ENCODE measurements around the gene ZNF772. TPM values are rescaled to one million over a fixed set of nuclear protein-coding genes. Genes with fewer than 3 reads are reported as not detected.

ZNF772 gene
- polyA plus RNA-seq, 3 donors, result 0.32 to 1.2 (median 0.99) TPM

GRCh38 chr19:57421037-57421436, 56.3 kb downstream of the ZNF772 start:
- H3K36me3 ChIP-seq (replicated peaks in 1 of 2; ENCODE audit: control insufficient read depth in 1 of 2, insufficient read depth in 2 of 2, low read length in 2 of 2), result peaks cover 33 to 58% of the 10 kb centered on the region in 2 donors
- no peak overlapping the region for H3K27ac ChIP-seq (ENCODE audit: low read depth in 1 of 2, low read length in 2 of 2)
- intact Hi-C loops (cut with micrococcal nuclease), result no loop called here
- no peaks in the 10 kb centered on the region for H3K4me1 ChIP-seq (ENCODE audit: control insufficient read depth in 1 of 2, insufficient read depth in 2 of 2, low read length in 2 of 2)
- no peaks in the 10 kb centered on the region for H3K4me1 Mint-ChIP-seq
- H3K4me2 ChIP-seq (replicated peaks; ENCODE audit: extremely low read depth, low read length, poor library complexity, severe bottlenecking), result no peak overlapping the region
- peaks cover 48 to 86% (median 77%) of the 10 kb centered on the region in 7 donors for H3K9me3 Mint-ChIP-seq
- H3K27ac Mint-ChIP-seq, result no peak overlapping the region
- H3K27me3 Mint-ChIP-seq (ENCODE audit: low read depth in 3 of 3), result peaks cover 0 to 6% (median 0%) of the 10 kb centered on the region in 3 donors
- DNase-seq, result no peak
- no peak overlapping the region for H2AFZ ChIP-seq (ENCODE audit: insufficient read depth, low read depth, low read length, poor library complexity, severe bottlenecking)
- no peak overlapping the region for H3K4me3 Mint-ChIP-seq
- no peak for TF ChIP-seq CTCF (IDR thresholded peaks at IDR 0.05)
- no peaks in the 10 kb centered on the region for H3K27me3 ChIP-seq (ENCODE audit: control insufficient read depth in 2 of 2, insufficient read depth in 2 of 2, low read length in 2 of 2)
- H3K79me2 ChIP-seq (ENCODE audit: insufficient read depth, low read length), result peaks cover 3% of the 10 kb centered on the region
- H3K9me3 ChIP-seq (replicated peaks in 1 of 2; ENCODE audit: control insufficient read depth in 1 of 2, insufficient read depth in 1 of 2, low read length in 2 of 2), result peaks cover 78 to 80% of the 10 kb centered on the region in 2 donors
- no peaks in the 10 kb centered on the region for H4K20me1 ChIP-seq (ENCODE audit: insufficient read depth, low read length)
- H3K4me3 ChIP-seq (replicated peaks in 1 of 3; ENCODE audit: low read depth in 2 of 3, low read length in 3 of 3), result peak overlapping the region in 1 of 3 experiments; percentile 7
- no peak overlapping the region for H3K9ac ChIP-seq (ENCODE audit: insufficient read depth, low read length, poor library complexity, severe bottlenecking)
- peaks cover 44 to 54% of the 10 kb centered on the region in 2 donors for H3K36me3 Mint-ChIP-seq
- no CpG with 5 or more reads among the region's 3 CpGs for WGBS (ENCODE audit: insufficient coverage)

DNA sequence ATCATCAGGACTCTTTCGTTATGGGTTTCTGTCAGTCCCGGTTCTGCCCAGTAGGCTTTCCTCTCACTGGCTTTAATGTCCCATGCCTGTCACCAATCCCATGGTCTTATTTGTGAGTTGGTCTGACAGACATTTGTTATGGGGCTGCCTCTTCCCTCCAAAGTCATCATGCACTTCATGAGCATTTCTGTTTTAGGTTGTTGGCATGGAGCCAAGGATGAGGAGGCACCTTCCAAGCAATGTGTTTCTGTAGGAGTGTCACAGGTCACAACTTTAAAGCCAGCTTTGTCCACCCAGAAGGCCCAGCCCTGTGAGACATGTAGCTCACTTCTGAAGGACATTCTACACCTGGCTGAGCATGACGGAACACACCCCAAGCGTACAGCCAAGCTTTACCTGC, 57.9 kb downstream of the ZNF772 start:
- H3K9me3 Mint-ChIP-seq, result peaks cover 59 to 85% (median 79%) of the 10 kb centered on the region in 7 donors
- Histone ChIP-seq H3K4me3 (replicated peaks in 1 of 3; ENCODE audit: low read depth in 2 of 3, low read length in 3 of 3) (peak overlapping the region in 1 of 3 experiments; percentile 9), H3K27ac (ENCODE audit: low read depth in 1 of 2, low read length in 2 of 2) (no peak overlapping the region), H2AFZ (ENCODE audit: insufficient read depth, low read depth, low read length, poor library complexity, severe bottlenecking) (no peak overlapping the region), H3K9me3 (replicated peaks in 1 of 2; ENCODE audit: control insufficient read depth in 1 of 2, insufficient read depth in 1 of 2, low read length in 2 of 2) (peaks cover 76 to 87% of the 10 kb centered on the region in 2 donors), H3K4me1 (ENCODE audit: control insufficient read depth in 1 of 2, insufficient read depth in 2 of 2, low read length in 2 of 2) (no peaks in the 10 kb centered on the region), H3K9ac (ENCODE audit: insufficient read depth, low read length, poor library complexity, severe bottlenecking) (no peak overlapping the region), H3K4me2 (replicated peaks; ENCODE audit: extremely low read depth, low read length, poor library complexity, severe bottlenecking) (no peak overlapping the region), H3K36me3 (replicated peaks in 1 of 2; ENCODE audit: control insufficient read depth in 1 of 2, insufficient read depth in 2 of 2, low read length in 2 of 2) (peaks cover 43 to 74% of the 10 kb centered on the region in 2 donors), H4K20me1 (ENCODE audit: insufficient read depth, low read length) (no peaks in the 10 kb centered on the region), H3K27me3 (ENCODE audit: control insufficient read depth in 2 of 2, insufficient read depth in 2 of 2, low read length in 2 of 2) (no peaks in the 10 kb centered on the region), H3K79me2 (ENCODE audit: insufficient read depth, low read length) (peaks cover 6% of the 10 kb centered on the region)
- H3K27ac Mint-ChIP-seq, result no peak overlapping the region
- no peaks in the 10 kb centered on the region for H3K4me1 Mint-ChIP-seq
- TF ChIP-seq CTCF (IDR thresholded peaks at IDR 0.05), result no peak
- peaks cover 58 to 70% of the 10 kb centered on the region in 2 donors for H3K36me3 Mint-ChIP-seq
- H3K4me3 Mint-ChIP-seq, result no peak overlapping the region
- H3K27me3 Mint-ChIP-seq (ENCODE audit: low read depth in 3 of 3), result peaks cover 0 to 6% (median 0%) of the 10 kb centered on the region in 3 donors
- DNase-seq, result no peak
- intact Hi-C loops (cut with micrococcal nuclease), result no loop called here
- WGBS (ENCODE audit: insufficient coverage), result 100% methylated on average over 2 of the region's 4 CpGs

Small RNAs within 50 kb of the gene (small RNA-seq; reads per million reads assigned to genes)
- gene VN1R107P (ENCODE audit: insufficient read length, low read depth), result not detected

Other genes starting within 250 kb of the ZNF772 start
- gene AURKC, start 246.5 kb downstream of the ZNF772 start, polyA plus RNA-seq, result under 1 TPM in 2 of 3 donors, not detected in 1; 0.19 to 0.44 TPM
- 1 to 10 TPM; 1.3 to 3.4 (median 3.3) TPM for gene ZNF805, start 236.9 kb downstream of the ZNF772 start, polyA plus RNA-seq
- gene ZNF460, start 197.1 kb downstream of the ZNF772 start, polyA plus RNA-seq, result 1 to 10 TPM; 2.8 to 4.5 (median 3.5) TPM
- 1 to 10 TPM in 1 of 3 donors, under 1 TPM in 2; 0.85 to 1.1 (median 0.99) TPM for gene ZNF543, start 157.1 kb downstream of the ZNF772 start, polyA plus RNA-seq
- gene ZNF304, start 126.3 kb downstream of the ZNF772 start, polyA plus RNA-seq, result 1 to 10 TPM in 2 of 3 donors, under 1 TPM in 1; 0.96 to 2.9 (median 1.0) TPM
- 10 to 100 TPM in 2 of 3 donors, 1 to 10 TPM in 1; 7.4 to 13.9 (median 11.5) TPM for gene TRAPPC2B, start 114.0 kb downstream of the ZNF772 start, polyA plus RNA-seq
- under 1 TPM in 2 of 3 donors, not detected in 1; 0.30 to 0.32 TPM for gene ZNF547, start 114.0 kb downstream of the ZNF772 start, polyA plus RNA-seq
- 10 to 100 TPM in 1 of 3 donors, 1 to 10 TPM in 2; 4.6 to 20.7 (median 6.0) TPM for gene ZNF548, start 87.7 kb downstream of the ZNF772 start, polyA plus RNA-seq
- 1 to 10 TPM; 1.4 to 3.3 (median 2.3) TPM for gene ZNF17, start 66.4 kb downstream of the ZNF772 start, polyA plus RNA-seq
- 1 to 10 TPM; 3.4 to 9.0 (median 3.7) TPM for gene ZNF749, start 42.2 kb downstream of the ZNF772 start, polyA plus RNA-seq
- gene VN1R1, start 20.4 kb downstream of the ZNF772 start, polyA plus RNA-seq, result under 1 TPM in 2 of 3 donors, not detected in 1; 0.07 to 0.08 TPM
- gene ZNF419, start 10.2 kb upstream of the ZNF772 start, polyA plus RNA-seq, result 1 to 10 TPM; 1.3 to 1.6 (median 1.4) TPM
- 1 to 10 TPM in 1 of 3 donors, under 1 TPM in 2; 0.87 to 1.6 (median 0.92) TPM for gene ZNF773, start 22.4 kb upstream of the ZNF772 start, polyA plus RNA-seq
- gene ZNF549, start 49.8 kb upstream of the ZNF772 start, polyA plus RNA-seq, result 1 to 10 TPM in 1 of 3 donors, under 1 TPM in 2; 0.54 to 1.5 (median 0.74) TPM
- 1 to 10 TPM in 1 of 3 donors, under 1 TPM in 2; 0.25 to 2.7 (median 0.65) TPM for gene ZNF550, start 82.3 kb upstream of the ZNF772 start, polyA plus RNA-seq
- 1 to 10 TPM in 2 of 3 donors, under 1 TPM in 1; 0.48 to 2.1 (median 1.4) TPM for gene ZNF416, start 101.3 kb upstream of the ZNF772 start, polyA plus RNA-seq
- 1 to 10 TPM in 2 of 3 donors, under 1 TPM in 1; 0.51 to 1.1 (median 1.0) TPM for gene ZIK1, start 106.6 kb upstream of the ZNF772 start, polyA plus RNA-seq
- gene ZNF530, start 122.3 kb upstream of the ZNF772 start, polyA plus RNA-seq, result 1 to 10 TPM in 1 of 3 donors, under 1 TPM in 2; 0.72 to 1.3 (median 0.84) TPM
- gene ZNF134, start 136.7 kb upstream of the ZNF772 start, polyA plus RNA-seq, result 1 to 10 TPM; 2.2 to 5.4 (median 3.3) TPM
- 10 to 100 TPM in 1 of 3 donors, 1 to 10 TPM in 2; 4.5 to 13.9 (median 6.1) TPM for gene ZNF211, start 155.6 kb upstream of the ZNF772 start, polyA plus RNA-seq
- gene ZSCAN4, start 191.4 kb upstream of the ZNF772 start, polyA plus RNA-seq, result not detected
- gene ZNF551, start 204.4 kb upstream of the ZNF772 start, polyA plus RNA-seq, result 1 to 10 TPM; 1.1 to 3.3 (median 2.3) TPM
- under 1 TPM in 1 of 3 donors, not detected in 2; 0.52 TPM for gene ZNF154, start 231.6 kb upstream of the ZNF772 start, polyA plus RNA-seq